SU-DHL-6 (cell line): Measurements from ENCODE around the gene DNAAF8.
"Not testable (repeated sequence)": the region's sequence is repeated elsewhere in the genome, so short reads cannot be mapped to it uniquely, and the experiment has no call there.

Source experiments
- CTCF ChIP-seq: fragments of 200-600 bp; sonication (generic); IDR thresholded peaks from one replicate; pipeline ENCODE4 v1.5.1; 2017; ENCODE audit warnings: antibody characterized with exemption, mild to moderate bottlenecking, low read length, moderate library complexity; ENCODE audit not compliant: insufficient read depth, poor library complexity, severe bottlenecking
- EZH2phosphoT487 ChIP-seq: fragments of 200-600 bp; sonication (generic), shearing (Covaris generic); conservative IDR thresholded peaks from 2 replicates; pipeline ENCODE4 v1.6.1; 2018; ENCODE audit warnings: mild to moderate bottlenecking, antibody characterized with exemption, low read length, moderate library complexity, mixed read lengths

GRCh38 chr16:4784444-4784987 lies 50.2 kb downstream of the DNAAF8 start:
- not testable (repeated sequence) for TF ChIP-seq CTCF, EZH2phosphoT487
